ENCODE measurements around the gene CHD2. TPM values are rescaled to one million over a fixed set of nuclear protein-coding genes. Genes with fewer than 3 reads are reported as not detected.

The CHD2 gene
- total and polyA plus RNA-seq, 4 donors, result 39.4 to 547 (median 76.3) TPM

DNA sequence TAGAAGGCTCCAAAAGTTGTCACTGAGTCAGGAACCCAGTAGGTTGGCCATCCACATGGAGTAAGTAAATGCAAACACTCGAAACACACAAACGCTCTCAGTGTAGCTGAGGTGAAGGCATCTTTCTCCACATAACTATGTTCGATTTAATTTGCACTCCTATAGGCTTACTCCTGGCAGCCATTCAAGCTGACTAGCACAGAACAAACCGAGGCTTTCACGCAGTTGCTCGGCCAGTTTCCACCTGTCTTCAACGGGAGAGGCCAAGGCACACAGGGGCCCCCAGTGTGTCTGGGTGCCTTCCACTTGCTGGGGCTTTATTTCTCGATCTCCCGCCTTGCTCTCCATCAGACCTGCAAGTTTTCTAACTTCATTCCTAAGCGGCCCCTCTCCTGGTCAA is 170.0 kb downstream of the CHD2 start:
- TF ChIP-seq, protein P1, sequence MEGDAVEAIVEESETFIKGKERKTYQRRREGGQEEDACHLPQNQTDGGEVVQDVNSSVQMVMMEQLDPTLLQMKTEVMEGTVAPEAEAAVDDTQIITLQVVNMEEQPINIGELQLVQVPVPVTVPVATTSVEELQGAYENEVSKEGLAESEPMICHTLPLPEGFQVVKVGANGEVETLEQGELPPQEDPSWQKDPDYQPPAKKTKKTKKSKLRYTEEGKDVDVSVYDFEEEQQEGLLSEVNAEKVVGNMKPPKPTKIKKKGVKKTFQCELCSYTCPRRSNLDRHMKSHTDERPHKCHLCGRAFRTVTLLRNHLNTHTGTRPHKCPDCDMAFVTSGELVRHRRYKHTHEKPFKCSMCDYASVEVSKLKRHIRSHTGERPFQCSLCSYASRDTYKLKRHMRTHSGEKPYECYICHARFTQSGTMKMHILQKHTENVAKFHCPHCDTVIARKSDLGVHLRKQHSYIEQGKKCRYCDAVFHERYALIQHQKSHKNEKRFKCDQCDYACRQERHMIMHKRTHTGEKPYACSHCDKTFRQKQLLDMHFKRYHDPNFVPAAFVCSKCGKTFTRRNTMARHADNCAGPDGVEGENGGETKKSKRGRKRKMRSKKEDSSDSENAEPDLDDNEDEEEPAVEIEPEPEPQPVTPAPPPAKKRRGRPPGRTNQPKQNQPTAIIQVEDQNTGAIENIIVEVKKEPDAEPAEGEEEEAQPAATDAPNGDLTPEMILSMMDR (IDR thresholded peaks at IDR 0.05; ENCODE audit: control extremely low read depth, extremely low read depth), result no peak
- ATAC-seq (ENCODE audit: insufficient read depth, low FRiP score), result no peak
- Histone ChIP-seq H3K9ac (ENCODE audit: insufficient read depth in 1 of 2, low read length in 2 of 2) (peak overlapping the region in 1 of 2 donors; percentile 43), H3K9me3 (ENCODE audit: control insufficient read depth in 4 of 4, insufficient read depth in 3 of 4, low read length in 3 of 4) (peaks cover 0 to 3% (median 0%) of the 10 kb centered on the region in 4 donors), H3K36me3 (ENCODE audit: control insufficient read depth in 4 of 4, insufficient read depth in 4 of 4, low read length in 4 of 4) (no peaks in the 10 kb centered on the region), H3K27me3 (ENCODE audit: control insufficient read depth in 3 of 3, insufficient read depth in 3 of 3, low read length in 2 of 3) (no peaks in the 10 kb centered on the region), H3K27ac (ENCODE audit: low read depth in 1 of 2, low read length in 1 of 2) (no peak overlapping the region), H3K4me1 (ENCODE audit: control insufficient read depth in 5 of 5, insufficient read depth in 5 of 5, low read length in 5 of 5) (peaks cover 0 to 22% (median 12%) of the 10 kb centered on the region in 5 donors), H3K4me3 (no peak overlapping the region)
- 70 to 88% methylated on average over 10 of the region's 10 CpGs for WGBS, 2 donors
- peak; percentile 57 to 77 (median 58) for DNase-seq

DNA sequence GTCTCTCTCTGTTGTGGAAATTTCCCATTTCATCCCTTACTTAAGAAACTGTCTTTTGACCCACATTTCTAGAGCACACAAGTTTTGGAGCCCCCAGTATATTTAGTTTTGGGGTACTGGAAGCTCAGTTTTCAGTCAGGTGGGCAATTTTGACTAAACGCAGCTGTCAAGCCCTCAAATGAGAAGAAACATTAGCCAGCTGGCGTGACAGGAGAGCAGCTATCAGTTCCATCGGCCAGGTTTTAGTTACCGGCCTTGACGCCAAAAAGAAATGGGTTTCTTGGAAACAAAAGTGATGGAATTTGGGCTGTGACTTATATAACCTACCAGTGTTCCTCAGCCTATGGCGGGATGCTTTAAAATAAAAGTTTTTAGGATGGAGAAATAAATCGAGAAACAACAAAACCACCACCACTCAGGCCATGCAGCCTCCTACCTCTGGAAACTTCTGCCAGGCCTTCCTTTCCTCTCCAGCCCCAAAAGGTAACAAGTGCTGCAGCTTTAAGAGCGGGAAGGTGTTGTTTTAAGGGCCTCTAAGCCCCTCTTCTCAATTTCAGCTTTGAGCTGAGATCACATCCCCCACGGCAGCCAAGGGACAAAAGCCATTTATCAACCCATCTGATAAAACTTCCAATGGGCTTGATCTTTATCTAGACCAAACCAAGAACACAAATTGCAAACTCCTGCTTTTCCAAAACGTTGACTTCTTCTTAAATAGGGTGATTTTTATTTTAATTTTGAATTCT is 170.6 kb downstream of the CHD2 start:
- Histone ChIP-seq H3K27ac (ENCODE audit: low read depth in 1 of 2, low read length in 1 of 2) (no peak overlapping the region), H3K4me1 (ENCODE audit: control insufficient read depth in 5 of 5, insufficient read depth in 5 of 5, low read length in 5 of 5) (peaks cover 0 to 22% (median 12%) of the 10 kb centered on the region in 5 donors), H3K9me3 (ENCODE audit: control insufficient read depth in 4 of 4, insufficient read depth in 3 of 4, low read length in 3 of 4) (peaks cover 0 to 2% (median 0%) of the 10 kb centered on the region in 4 donors), H3K4me3 (no peak overlapping the region), H3K36me3 (ENCODE audit: control insufficient read depth in 4 of 4, insufficient read depth in 4 of 4, low read length in 4 of 4) (no peaks in the 10 kb centered on the region), H3K9ac (ENCODE audit: insufficient read depth in 1 of 2, low read length in 2 of 2) (peak overlapping the region in 1 of 2 donors; percentile 43), H3K27me3 (ENCODE audit: control insufficient read depth in 3 of 3, insufficient read depth in 3 of 3, low read length in 2 of 3) (no peaks in the 10 kb centered on the region)
- DNase-seq, result peak in 1 of 3 donors; percentile 5
- WGBS, 2 donors, result 67 to 68% methylated on average over 10 of the region's 10 CpGs
- no peak for ATAC-seq (ENCODE audit: insufficient read depth, low FRiP score)
- TF ChIP-seq, protein P1 (IDR thresholded peaks at IDR 0.05; ENCODE audit: control extremely low read depth, extremely low read depth), result no peak

DNA sequence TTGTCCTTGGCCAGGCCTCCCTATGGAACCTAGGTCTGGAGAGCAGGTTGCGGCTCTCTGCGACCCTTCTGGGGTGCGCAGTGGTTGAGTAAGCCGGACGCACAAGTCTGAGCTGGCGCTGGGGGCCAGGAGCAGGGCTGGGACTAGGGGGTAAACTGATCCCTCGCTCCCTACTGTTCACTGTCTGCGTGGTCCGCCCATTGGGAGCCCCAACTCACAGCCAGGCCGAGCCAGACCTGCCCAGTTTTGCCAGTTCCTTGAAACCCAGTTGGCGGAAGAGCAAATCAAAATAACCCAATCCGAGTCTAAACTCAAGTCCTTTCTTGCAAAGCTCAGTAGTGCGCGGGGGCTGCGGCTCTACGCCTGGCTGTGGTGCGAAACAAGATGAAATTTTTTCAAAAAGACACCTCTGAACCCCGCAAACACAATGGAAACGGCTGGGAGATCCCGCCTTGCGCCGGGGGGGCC is 171.4 kb downstream of the CHD2 start:
- peak overlapping the region in 1 of 2 donors; percentile 24 for H3K27ac ChIP-seq (ENCODE audit: low read depth in 1 of 2, low read length in 1 of 2)
- peaks cover 0 to 22% (median 12%) of the 10 kb centered on the region in 5 donors for H3K4me1 ChIP-seq (ENCODE audit: control insufficient read depth in 5 of 5, insufficient read depth in 5 of 5, low read length in 5 of 5)
- TF ChIP-seq, protein P1 (IDR thresholded peaks at IDR 0.05; ENCODE audit: control extremely low read depth, extremely low read depth), result no peak
- H3K4me3 ChIP-seq, result peak overlapping the region; percentile 10
- peak overlapping the region in 1 of 2 donors; percentile 72 for H3K9ac ChIP-seq (ENCODE audit: insufficient read depth in 1 of 2, low read length in 2 of 2)
- H3K9me3 ChIP-seq (ENCODE audit: control insufficient read depth in 4 of 4, insufficient read depth in 3 of 4, low read length in 3 of 4), result no peaks in the 10 kb centered on the region
- 23 to 50% methylated on average over 22 of the region's 22 CpGs for WGBS, 2 donors
- no peaks in the 10 kb centered on the region for H3K36me3 ChIP-seq (ENCODE audit: control insufficient read depth in 4 of 4, insufficient read depth in 4 of 4, low read length in 4 of 4)
- peak; percentile 26 to 70 (median 51) for DNase-seq
- no peaks in the 10 kb centered on the region for H3K27me3 ChIP-seq (ENCODE audit: control insufficient read depth in 3 of 3, insufficient read depth in 3 of 3, low read length in 2 of 3)
- ATAC-seq (ENCODE audit: insufficient read depth, low FRiP score), result no peak
